Inferior parietal cortex (tissue), 1 donor: ENCODE measurements around the gene NUP214.
"Not testable (repeated sequence)": the region's sequence is repeated elsewhere in the genome, so short reads cannot be mapped to it uniquely, and the experiment has no call there.

Experiments used
- DNase-seq: peaks from one replicate; pipeline ENCODE4 v3.0.0-alpha.2; 2016; ENCODE audit errors: extremely low spot score

NUP214 gene

DNA sequence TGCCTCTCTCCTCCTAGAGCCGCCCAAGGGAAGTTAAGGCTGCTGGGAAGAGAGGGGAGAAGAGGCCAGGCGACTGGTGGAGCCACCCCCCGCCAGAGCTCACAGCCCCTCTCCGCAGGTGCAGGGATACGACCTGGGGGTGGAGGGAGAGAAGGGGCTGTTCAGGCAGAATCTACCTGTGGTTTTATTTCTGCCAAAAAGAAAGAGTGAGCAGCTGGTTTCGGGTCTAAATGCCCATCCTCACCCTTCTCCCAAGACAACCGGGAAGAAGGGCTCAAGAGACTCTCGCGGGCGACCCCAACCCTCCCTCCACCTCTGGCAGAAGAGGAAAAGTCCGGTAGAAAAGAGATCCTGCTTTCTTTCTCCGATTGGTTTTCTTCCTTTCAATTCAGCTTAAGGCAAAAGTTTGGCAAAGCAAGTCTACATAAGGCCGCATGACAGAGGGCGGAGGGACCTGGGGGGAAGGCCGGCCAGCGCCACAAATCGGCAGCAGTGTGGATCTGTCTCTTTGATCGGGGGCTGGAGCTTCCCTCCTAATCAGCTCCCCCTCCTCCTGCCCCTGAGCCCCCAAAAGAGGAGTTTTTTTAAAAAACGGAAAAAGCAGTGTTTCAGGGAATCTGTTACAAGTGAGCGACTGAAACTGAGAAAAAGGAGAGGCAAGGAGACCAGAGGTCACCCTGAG lies 134.7 kb downstream of the NUP214 start:
- DNase-seq, result no peak

DNA sequence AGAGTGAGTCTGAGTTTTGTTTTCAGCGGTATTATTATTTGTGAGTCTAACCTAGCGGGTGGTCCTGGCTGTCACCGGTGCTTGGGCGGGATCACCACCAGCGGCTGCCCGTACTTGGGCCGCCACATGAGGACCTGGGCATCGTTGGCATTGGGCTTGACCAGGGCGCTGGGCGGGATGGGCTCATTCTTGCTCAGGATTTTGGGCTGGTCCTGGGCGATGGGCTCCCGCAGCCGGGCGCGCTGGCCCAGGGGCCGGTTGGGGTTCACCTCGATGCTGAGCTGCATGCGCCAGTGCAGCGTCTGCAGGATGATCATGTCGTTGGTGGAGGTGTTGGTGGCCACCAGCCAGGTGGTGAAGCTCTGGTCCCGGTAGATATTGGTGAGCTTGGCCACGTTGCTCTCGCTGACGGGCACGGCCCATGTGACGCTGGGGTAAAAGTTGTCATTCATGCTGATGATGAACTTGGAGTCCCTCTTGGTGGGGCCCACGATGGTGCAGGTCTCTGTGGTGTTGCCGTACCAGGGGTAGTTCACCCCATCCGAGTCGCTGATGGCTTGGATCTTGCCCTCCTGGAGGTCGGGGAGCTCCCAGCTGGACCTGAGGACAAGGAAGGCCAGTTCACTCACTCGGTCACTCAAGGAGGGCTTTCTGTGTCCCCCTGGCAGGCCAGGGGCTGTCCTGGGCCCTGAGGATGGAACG lies 135.5 kb downstream of the NUP214 start:
- DNase-seq, result no peak

DNA sequence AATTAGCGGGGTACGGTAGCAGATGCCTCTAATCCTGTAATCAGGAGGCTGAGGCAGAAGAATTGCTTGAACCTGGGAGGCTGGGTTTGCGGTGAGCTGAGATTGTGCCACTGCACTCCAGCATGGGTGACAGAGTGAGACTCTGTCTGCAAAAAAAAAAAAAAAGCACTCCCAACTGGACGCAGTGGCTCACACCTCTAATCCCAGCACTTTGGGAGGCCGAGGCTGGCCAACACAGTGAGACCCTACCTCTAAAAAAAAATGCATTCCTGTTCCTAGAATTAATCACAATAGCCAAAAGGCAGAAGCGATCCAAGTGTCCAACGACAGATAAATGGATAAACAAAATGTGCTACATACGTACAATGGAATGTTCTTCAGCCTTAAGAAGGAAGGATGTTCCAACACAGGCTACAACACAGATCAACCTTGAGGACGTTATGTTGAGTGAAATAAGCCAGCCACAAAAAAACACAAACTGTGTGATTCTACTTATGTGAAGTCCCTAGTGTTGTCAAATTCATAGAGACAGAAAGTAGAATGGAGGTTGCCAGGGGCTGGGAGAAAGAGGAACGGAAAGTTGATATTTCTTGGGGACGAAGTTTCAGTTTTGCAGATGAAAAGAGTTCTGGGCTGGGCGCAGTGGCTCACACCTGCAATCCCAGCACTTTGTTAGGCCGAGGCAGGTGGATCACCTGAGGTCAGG lies 137.1 kb downstream of the NUP214 start:
- DNase-seq, result no peak

DNA sequence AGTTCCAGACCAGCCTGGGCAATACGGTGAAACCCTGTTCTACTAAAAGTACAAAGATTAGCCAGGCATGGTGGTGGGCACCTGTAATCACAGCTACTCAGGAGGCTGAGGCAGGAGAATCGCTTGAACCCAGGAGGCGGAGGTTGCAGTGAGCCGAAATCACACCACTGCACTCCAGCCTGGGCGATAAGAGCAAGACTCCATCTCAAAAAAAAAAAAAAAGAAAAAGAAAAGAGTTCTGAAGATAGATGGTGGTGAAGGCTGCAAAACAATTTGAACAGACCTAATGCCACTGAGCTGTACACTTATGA lies 137.6 kb downstream of the NUP214 start:
- not testable (repeated sequence) for DNase-seq

DNA sequence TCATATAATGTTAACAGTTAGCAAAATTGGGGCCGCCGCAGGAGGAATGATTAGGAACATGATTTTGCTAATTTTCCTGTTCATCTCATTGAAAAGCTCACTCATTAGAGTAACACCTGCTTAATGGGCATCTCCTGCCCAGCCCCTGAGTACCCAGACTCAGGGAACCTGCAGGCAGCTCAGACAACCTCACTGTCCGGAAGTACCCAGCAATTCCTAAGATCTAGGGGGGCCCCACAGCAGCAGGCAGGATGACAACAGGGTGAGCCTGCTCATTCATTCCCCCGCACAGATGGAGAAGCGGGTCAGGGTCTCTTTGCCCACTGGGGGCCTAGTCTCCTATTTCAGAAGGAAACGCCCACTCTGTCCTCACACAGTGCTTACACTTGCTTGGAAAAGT lies 138.3 kb downstream of the NUP214 start:
- DNase-seq, result no peak

DNA sequence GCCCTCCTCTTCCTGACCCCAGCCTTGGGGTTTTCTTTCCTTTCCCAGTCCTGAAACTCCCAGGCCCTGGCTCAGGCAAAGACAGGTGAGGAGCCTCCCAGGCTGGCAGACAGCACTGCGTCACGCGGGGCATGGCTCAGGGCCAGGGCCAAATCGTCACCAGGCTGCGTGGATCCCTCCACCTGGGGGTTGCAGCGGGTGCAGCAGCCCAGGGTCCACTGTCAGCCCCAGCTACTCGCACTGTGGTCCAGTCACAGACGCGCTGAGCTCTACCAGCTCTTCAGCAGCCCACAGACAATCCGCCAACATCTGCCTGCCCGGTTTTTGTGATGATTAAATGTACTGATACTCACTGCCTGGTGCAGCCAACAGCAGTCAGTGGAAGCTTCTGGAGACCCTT lies 138.8 kb downstream of the NUP214 start:
- DNase-seq, result no peak

DNA sequence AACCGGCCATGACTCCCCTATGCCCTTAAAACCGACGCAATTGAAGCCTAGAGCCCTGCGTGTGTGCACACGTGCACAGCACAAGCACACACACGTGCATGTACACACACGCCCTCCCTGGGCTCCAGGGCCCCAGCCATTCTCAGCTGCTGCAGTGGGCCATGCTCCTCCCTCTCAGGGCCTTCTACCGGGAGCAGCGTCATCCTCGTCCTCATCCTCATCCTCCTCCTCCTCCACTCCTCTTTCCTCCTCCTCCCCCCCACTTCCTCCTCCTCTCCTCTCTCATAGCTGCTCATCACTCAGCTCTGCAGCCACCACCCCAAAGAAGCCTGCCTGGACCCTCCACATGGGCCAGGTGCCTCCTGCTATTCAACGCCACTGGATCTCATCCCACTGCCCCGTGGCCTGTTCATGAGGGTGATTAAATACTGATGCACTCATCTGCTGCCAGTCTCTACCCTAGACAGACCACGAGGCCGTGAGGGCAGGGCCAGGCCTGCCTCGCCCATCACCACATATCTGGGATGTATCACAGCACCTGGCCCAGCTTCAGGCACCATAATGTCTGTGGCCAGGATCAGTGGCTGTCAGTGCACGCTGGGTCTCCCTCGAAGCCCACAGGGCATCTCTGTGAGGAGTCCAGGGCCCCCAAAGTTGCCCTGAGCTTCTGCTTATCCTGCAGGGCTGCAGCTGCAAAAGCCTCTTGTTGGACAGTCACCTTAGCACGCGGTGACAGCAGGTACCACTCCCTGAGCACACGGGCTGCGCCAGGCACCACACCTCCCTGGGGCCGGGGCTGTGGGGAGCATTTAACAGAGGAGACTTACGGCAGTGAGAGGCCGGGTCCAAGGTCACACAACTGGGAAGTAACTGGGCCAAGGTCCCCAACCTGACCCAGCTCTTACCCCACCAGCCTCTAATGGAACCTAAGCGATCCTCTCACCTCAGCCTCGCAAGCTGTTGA lies 141.2 kb downstream of the NUP214 start:
- no peak for DNase-seq

DNA sequence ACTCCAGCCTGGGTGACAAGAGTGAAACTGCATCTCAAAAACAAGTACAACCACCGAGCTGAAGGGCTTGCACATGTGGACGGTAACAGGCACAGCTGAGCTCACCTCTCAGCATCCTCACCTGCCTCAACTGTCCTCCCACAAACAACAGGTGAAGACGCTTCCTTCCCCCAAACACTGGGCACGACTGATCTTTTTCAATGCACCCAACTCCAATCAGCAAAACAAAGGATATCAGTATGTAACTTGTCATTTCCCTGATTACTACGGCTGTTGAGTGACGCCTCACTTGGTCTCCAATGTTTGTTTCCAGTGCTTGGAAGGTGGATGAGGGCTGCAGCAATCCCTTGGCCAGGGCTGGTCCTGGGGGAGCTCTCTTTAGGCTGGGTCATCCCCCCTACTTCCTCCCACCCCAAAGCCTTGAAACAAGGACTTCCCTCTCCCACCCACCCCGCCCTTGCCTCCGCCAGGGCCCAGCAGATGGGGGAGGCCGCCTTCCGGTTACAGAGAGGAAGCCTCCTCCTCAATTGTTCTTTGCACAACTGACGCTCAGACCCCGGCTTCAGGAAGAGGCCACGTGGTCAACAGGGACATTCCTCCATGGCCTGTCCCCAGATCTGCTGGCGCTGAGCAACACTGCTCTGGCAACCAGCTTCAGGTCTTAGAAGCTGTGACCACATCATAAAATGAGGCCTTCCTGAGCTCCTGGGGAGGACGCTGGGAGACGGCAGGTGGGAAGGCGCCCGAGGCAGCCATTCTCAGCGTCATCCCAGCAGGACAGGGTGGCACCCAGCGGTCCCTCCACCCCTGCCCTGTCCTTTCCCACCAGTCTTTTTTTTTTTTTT lies 145.0 kb downstream of the NUP214 start:
- DNase-seq, result no peak

DNA sequence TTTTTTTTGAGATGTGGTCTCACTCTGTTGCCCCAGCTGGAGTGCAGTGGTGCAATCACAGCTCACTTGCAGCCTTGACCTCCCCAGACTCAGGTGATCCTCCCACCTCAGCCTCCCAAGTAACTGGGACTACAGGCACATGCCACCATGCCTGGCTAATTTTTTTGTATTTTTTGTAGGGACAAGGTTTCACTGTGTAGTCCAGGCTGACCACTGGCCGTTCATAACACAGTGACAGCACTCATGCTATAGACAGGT lies 145.6 kb downstream of the NUP214 start:
- DNase-seq, result not testable (repeated sequence)

DNA sequence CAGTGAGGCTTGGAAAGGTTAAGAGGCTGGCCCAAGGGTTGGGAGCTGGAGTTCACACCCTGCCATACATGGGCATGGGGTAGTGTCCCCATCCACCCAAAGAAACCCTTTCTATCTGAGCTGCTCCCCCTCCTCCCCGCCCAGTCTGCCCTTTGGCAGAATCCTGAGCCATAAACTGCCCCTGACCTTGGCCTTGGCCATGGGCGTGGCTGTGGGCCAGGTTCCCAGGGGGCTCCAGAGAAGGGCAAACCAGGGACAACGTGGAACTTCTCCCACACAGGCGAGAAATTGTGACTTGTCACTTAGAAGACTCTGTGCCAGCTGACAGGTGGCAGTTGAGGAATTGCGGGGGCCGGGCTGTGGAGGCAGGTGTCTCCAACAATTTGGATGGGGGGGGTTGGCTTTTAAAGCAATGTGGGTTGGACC lies 146.1 kb downstream of the NUP214 start:
- no peak for DNase-seq

DNA sequence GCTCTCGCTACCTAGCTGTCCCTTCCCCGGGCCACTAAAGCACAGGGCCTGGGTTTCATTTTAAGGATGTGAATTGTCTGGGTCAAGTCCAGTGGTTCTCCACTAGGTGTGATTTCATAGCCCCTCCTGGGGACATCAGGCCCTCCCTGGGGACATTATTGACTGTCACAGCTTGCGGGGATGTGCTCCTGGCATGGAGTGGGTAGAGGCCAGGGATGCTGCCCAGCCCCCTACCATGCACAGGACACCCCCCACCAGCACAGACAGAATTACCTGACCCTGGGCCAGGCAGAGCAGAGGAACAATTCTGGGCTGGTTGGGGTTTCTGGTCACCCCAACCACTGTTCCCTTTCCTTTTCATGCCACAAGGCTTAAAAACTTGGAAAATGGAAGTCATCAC lies 146.8 kb downstream of the NUP214 start:
- DNase-seq, result no peak

DNA sequence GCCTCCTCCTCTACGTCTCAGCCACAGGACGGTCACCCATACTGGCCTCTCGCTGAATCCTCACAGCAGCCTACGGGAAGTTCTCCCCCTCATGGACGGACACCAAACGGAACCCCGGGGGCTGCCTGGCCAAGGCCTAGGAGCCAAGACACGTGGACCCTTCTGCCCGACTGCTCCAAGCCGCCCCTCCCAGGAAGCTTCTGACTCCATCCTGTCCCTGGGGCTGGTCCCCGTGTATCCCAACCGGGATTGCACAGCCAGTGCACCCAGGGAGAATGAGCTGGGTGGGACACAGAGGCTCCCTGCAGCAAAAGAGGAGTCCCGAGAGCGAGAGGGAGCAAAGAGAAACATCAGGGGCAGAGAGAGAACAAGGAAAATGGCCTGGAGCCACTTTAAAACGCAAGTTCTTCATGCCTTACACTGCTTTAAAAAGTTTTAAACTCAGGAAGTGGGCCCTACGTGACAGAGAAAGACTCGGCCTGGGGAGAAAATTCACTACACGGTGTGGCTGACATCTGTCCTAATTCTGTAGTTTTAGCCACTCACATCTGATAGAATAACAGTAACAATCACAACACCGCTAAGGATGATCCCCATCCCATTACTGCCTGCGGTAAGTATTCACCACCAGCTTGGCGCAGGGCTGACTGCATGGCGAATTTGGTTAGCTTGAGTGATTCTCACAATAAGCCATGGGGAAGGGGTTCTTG lies 147.9 kb downstream of the NUP214 start:
- no peak for DNase-seq

DNA sequence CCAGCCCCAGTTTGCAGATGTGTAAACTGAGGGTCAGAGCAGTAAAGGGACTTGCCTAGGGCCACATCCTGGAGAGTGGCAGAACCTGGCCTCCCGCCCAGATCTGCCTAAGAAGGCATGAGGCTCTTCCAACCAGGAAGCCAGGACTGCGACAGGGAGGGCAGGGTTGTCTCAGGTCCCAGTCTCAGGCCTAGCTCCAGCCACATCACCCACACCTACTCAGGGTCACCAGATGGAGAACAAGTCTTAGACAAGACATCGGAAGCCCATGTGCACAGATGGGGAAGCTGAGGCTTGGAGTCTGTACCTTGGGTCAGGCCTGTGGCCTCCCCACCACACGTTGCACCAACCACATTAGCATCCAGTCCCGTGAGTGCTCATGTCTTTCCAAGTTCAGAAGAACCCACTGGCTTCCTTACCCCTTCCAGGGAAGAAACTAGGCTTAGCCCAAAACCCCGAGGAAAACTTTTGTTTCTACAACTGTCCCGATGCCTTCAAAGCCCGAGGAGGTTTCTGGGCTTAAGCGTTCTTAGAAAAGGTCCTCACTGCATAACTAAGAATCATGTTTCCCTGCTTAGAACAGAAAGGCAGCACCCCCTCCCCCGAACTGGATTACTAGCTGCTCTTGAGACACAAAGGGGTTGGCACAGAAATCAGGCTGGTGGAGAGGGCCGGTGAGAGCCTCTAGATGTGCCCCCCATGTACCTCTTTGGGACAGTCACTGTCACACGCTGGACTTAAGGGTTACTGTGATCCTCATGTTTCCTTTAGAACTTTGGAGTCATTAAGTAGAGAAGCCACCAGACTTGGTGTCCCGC lies 148.7 kb downstream of the NUP214 start:
- no peak for DNase-seq

DNA sequence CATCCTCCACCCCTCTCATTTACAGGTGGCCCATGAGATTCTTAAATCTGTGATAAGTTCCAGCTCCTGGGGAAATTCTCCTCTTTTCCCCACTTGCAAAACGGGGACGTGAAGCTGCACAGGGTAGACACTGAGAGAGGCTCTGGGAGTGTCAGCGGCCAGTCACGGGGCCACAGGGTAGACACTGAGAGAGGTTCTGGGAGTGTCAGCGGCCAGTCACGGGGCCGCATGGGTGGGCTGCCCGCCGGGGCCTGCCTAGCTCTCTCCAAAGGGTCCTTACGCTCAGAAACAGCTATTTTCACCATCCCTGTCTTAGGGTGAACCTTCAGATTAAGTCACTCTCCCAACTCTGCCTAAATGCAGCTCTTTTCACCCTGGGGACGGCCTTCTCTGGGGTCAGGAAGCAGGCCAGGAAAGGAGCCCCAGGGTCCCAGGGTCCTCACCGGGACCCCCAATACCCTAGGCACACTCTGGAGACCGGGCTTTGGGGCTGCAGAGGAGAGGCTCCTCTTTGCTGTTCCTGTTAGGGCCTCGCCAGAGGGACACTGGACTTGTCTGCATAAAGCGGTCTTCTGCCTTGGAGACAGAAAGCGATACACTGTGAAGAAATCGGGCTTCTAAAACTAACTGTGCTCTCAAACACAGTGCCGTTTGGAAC lies 149.4 kb downstream of the NUP214 start:
- no peak for DNase-seq

DNA sequence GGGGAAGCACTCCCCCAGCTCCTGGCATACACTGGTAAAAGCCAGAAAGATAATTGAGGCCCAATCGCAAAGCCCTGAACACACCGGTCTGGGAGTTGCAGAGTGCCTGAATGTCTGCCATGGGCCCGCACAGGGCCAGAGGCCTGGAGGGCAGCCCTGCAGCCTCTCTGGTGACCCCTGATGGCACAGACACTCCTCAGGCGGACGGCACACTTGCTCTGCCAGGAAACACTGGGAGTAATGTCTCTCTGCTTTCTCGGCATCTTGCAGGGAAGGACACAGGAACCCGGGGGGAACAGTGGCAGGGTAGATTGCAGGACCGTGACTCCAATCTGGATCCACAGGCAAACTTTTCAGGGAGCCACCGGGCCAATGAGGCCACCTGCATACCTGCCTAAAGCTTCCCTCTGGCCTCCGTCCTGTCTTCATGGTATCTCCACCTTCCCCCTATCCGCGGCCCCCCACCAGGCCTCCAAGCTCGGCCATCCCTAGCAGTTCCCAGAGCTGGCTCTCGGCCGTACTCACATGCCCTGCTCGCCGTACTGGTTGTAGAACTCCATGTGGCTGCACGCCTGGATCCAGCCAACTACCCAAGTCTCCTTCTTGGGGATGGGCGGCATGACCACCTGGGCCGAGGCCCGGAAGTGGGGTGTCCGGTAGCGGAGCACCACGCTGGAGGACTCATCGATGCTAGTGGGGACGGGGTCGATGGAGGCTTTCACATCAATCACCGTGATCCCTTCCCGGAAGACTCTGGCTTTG lies 150.1 kb downstream of the NUP214 start:
- DNase-seq, result no peak

DNA sequence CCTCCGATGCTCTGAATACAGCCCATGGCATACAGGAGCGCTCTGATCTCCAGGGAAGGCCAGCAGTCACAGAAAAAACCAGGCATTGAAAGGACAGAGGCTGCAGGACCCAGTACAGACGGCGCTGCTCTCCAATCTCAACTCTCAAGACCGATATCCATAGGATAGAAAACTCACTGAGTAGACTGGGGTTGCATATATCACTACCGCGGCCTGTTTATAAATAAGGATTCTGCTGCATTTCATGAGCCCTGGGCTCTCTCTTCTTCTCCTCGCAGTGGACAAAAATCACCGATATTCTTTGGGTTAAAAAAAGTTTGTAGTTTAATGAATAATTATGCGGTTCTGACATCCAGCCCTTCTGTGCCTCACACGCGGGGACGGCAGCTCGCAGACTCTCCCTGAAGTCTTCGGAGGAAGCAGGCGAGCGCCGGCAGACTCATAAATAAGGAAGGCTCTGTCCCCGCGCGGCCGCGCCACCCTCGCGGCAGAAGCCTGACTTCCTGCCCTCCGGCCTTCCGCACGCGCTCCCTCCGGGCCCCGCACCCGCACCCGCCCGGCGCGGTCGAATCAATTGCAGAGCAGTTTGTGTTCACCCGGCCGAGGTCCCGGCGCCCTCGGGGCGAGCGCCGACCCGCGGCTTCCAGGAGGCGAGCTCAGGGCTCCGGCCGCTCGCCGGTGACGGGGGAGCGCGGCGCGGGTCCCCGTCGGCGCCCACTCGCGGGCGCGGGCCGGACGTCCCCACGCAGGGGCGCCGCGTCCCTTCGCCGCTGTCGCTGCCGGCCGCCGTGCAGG lies 150.9 kb downstream of the NUP214 start, which contains the start of gene FAM78A:
TSS of gene FAM78A (minus strand) at position 417 of the 795 bp plus-strand sequence. CDS start at position 86, 331 bp downstream.
- no peak for DNase-seq

DNA sequence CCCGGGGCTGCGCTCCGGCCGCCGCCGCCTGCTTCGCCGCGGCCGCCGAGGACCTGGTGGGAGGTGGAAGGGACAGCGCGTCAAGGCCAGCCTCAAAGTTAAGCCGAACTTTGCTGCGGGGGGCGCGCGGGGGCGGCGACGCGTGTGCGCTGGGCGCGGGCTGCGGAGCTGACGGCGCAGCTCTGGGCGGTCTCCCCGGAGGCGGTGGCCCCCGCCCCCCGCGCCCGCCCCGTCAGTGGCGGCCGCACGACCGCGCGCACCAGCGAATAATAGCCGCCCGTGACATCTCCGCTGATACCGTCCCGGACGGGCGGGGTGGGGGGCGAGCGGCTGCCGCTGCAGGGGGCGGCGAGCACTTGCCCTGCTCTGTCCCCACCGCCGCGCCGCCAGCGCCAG lies 151.5 kb downstream of the NUP214 start:
- no peak for DNase-seq
